Smooth muscle cell (in vitro differentiated cells): ENCODE data around the gene GRM2. TPM values are rescaled to one million over a fixed set of nuclear protein-coding genes. Genes with fewer than 3 reads are reported as not detected.

Experiments used
- DNase-seq: peaks from one replicate; lab custom pipeline; 2025; ENCODE audit not compliant: unreplicated experiment; lab: John Stamatoyannopoulos, UW
- H2AFZ ChIP-seq: fragments of 200-600 bp; sonication (generic); 2 replicates; pipeline ENCODE4 v1.6.0; 2016; ENCODE audit warnings: antibody characterized with exemption, low read depth, mild to moderate bottlenecking
- H3F3A ChIP-seq: fragments of 200-600 bp; sonication (generic); 2 replicates; pipeline ENCODE4 v1.6.0; 2017; ENCODE audit warnings: antibody characterized with exemption, low read depth
- H3K27ac ChIP-seq: fragments of 200-600 bp; sonication (generic); 2 replicates; pipeline ENCODE4 v1.5.1; 2016; ENCODE audit warnings: low read depth, mild to moderate bottlenecking
- H3K27me3 ChIP-seq: fragments of 200-600 bp; sonication (generic); 2 replicates; pipeline ENCODE4 v1.6.1; 2016; ENCODE audit warnings: low read depth, mild to moderate bottlenecking
- H3K36me3 ChIP-seq: fragments of 200-600 bp; sonication (generic); 2 replicates; pipeline ENCODE4 v1.5.1; 2016; ENCODE audit warnings: low read depth
- H3K4me1 ChIP-seq: fragments of 200-600 bp; sonication (generic); 2 replicates; pipeline ENCODE4 v1.5.1; 2016; ENCODE audit warnings: low read depth
- H3K4me2 ChIP-seq: fragments of 200-600 bp; sonication (generic); 2 replicates; pipeline ENCODE4 v1.6.0; 2016; ENCODE audit warnings: mild to moderate bottlenecking
- H3K4me3 ChIP-seq: fragments of 200-600 bp; sonication (generic); 2 replicates; pipeline ENCODE4 v1.5.1; 2016; ENCODE audit warnings: mild to moderate bottlenecking
- H3K79me2 ChIP-seq: fragments of 200-600 bp; sonication (generic); 2 replicates; pipeline ENCODE4 v1.6.0; 2016; ENCODE audit warnings: low read depth, mild to moderate bottlenecking
- H3K9ac ChIP-seq: fragments of 200-600 bp; sonication (generic); 2 replicates; pipeline ENCODE4 v1.6.0; 2016; ENCODE audit warnings: low read depth
- H3K9me3 ChIP-seq: fragments of 200-600 bp; sonication (generic); replicated peaks from 2 replicates; pipeline ENCODE4 v1.5.1; 2016; ENCODE audit warnings: low read depth
- H4K20me1 ChIP-seq: fragments of 200-600 bp; sonication (generic); 2 replicates; pipeline ENCODE4 v1.6.0; 2016; ENCODE audit warnings: low read depth
- WGBS: methylation state at CpG from one replicate; pipeline ENCODE4 v1.1.7; 2016; ENCODE audit warnings: low lambda C conversion rate; 5-methylcytosine and 5-hydroxymethylcytosine counted together
- polyA plus RNA-seq: library from polyadenylated mRNA; unstranded; fragments of >200 nt; fragmentation: Nextera tagmentation; extraction: Ambion mirVana; gene quantifications from 2 replicates; pipeline ENCODE4 v1.2.1, GENCODE V29; 2016
- total RNA-seq: library from RNA; depleted of rRNA; stranded (reverse); fragments of >200 nt; gene quantifications from 2 replicates; pipeline ENCODE4 v1.2.3, GENCODE V29; 2014
- TF ChIP-seq, protein P1 (sequence below): fragments of 200-600 bp; sonication (generic); IDR thresholded peaks from 2 replicates; pipeline ENCODE4 v1.5.1; 2017; ENCODE audit warnings: borderline replicate concordance, mild to moderate bottlenecking, antibody characterized with exemption; ENCODE audit not compliant: insufficient read depth, poor library complexity, severe bottlenecking

The GRM2 gene
- total and polyA plus RNA-seq, 2 experiments from 2014 or later, result 0.63 to 0.65 TPM

DNA sequence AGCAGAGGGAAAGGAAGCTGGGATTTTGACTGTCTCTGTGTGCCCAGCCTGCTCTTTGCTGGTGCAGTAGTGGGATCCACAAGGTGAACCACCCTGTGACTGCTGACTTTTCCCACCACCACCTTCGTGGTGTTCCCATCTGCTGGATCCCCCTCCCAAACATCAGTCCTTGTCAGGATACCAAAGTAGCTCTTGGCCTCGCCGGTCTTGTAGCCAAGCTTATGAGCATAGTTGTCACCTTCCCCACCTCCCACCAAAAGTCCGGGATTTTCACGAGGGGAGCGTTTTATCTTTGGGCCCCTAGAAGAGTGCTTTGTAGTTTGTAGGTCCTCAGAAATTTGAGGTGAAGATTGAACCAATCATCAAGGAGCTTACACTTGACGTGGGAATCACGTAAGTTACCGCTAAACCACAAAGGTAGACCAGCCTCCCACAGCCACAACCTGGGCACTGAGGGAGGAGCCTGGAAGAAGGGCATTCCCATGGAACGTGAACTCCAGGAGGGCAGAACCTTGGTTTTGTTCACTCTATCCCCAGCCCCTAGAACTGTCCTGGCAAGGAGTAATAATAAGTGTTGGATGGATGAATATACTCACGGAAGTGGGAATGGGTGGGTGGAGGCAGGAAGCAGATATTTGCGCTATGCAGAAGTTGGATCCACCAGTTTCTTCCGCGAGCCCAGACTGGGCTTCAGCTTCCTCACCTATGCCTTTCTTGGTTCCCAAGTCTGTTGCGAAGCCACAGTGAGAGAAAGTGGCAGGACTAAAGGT lies 36.6 kb upstream of the GRM2 start:
- TF ChIP-seq, protein P1, sequence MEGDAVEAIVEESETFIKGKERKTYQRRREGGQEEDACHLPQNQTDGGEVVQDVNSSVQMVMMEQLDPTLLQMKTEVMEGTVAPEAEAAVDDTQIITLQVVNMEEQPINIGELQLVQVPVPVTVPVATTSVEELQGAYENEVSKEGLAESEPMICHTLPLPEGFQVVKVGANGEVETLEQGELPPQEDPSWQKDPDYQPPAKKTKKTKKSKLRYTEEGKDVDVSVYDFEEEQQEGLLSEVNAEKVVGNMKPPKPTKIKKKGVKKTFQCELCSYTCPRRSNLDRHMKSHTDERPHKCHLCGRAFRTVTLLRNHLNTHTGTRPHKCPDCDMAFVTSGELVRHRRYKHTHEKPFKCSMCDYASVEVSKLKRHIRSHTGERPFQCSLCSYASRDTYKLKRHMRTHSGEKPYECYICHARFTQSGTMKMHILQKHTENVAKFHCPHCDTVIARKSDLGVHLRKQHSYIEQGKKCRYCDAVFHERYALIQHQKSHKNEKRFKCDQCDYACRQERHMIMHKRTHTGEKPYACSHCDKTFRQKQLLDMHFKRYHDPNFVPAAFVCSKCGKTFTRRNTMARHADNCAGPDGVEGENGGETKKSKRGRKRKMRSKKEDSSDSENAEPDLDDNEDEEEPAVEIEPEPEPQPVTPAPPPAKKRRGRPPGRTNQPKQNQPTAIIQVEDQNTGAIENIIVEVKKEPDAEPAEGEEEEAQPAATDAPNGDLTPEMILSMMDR, result no peak
- no peak for DNase-seq
- Histone ChIP-seq H3K9me3 (no peaks in the 10 kb centered on the region), H3K4me1 (no peaks in the 10 kb centered on the region), H3K27ac (no peak overlapping the region), H2AFZ (no peak overlapping the region), H3K4me2 (peak overlapping the region; percentile 90), H3K4me3 (peak overlapping the region; percentile 90), H4K20me1 (peaks cover 6% of the 10 kb centered on the region), H3K27me3 (no peaks in the 10 kb centered on the region), H3K79me2 (no peaks in the 10 kb centered on the region), H3F3A (peaks cover 4% of the 10 kb centered on the region), H3K36me3 (no peaks in the 10 kb centered on the region), H3K9ac (no peak overlapping the region)
- 91% methylated on average over 15 of the region's 15 CpGs for WGBS

DNA sequence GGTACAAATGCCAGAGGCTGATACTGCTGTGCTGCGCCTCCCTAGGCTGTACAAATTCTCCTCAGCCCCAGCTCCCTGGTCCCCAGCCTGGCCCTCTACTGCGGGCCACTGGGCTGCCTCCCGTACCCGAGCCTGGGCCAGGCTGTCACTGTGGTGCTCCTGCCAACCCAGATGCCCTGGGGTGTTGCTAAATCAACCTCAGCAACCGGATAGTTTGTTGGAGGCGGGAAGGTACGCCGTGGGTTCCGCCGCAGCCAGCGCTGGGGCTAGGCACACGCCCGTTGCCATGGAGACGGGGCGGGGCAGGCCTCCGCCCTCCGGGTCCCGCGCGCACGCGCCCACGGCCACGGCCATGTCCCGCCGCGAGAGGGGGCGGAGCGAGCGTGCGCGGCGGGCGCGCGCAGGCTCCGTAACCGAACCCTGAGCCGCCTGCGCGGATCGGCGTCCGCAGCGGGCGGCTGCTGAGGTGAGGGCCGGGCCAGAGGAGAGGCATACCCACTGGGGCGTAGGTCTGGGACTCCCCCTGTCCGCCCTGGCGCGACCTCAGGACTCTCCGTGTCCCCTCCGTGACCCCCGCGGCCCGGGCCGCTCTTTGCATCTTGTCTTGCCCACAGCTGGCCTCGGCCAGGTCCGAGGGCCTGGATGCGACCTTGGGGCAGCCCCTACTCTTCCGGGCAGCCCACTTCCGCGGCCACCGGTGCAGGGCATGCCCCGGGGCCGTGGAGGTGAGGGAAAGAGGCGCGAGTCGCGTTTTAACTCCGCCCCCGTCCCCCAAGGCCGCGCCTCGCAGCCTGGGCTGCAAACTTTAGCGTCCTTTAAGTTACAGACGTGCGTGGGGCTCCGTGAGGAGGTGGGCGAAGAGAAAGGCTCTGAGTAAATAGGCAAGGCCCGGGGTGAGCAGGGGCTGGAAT lies 35.8 kb upstream of the GRM2 start, which contains the start of gene TEX264:
Gene TEX264 (plus strand): TSS at position 430 of the 911 bp plus-strand sequence. CDS start 3,053 bp downstream, outside the sequence.
- peak within 1 kb of the TSS; percentile 78 for H2AFZ ChIP-seq
- peak within 1 kb of the TSS; percentile 90 for H3K4me2 ChIP-seq
- no peaks in the 10 kb centered on the region for H3K79me2 ChIP-seq
- H3K4me1 ChIP-seq, result no peaks in the 10 kb centered on the region
- H3K9me3 ChIP-seq, result no peaks in the 10 kb centered on the region
- H3F3A ChIP-seq, result peaks cover 4% of the 10 kb centered on the region
- H3K27me3 ChIP-seq, result no peaks in the 10 kb centered on the region
- peak; percentile 51 for DNase-seq
- TF ChIP-seq, protein P1, result no peak
- H3K9ac ChIP-seq, result peak within 1 kb of the TSS; percentile 67
- peaks cover 15% of the 10 kb centered on the region for H4K20me1 ChIP-seq
- no peaks in the 10 kb centered on the region for H3K36me3 ChIP-seq
- peak within 1 kb of the TSS; percentile 38 for H3K27ac ChIP-seq
- WGBS, result 3% methylated on average over 70 of the region's 81 CpGs
- H3K4me3 ChIP-seq, result peak within 1 kb of the TSS; percentile 90

DNA sequence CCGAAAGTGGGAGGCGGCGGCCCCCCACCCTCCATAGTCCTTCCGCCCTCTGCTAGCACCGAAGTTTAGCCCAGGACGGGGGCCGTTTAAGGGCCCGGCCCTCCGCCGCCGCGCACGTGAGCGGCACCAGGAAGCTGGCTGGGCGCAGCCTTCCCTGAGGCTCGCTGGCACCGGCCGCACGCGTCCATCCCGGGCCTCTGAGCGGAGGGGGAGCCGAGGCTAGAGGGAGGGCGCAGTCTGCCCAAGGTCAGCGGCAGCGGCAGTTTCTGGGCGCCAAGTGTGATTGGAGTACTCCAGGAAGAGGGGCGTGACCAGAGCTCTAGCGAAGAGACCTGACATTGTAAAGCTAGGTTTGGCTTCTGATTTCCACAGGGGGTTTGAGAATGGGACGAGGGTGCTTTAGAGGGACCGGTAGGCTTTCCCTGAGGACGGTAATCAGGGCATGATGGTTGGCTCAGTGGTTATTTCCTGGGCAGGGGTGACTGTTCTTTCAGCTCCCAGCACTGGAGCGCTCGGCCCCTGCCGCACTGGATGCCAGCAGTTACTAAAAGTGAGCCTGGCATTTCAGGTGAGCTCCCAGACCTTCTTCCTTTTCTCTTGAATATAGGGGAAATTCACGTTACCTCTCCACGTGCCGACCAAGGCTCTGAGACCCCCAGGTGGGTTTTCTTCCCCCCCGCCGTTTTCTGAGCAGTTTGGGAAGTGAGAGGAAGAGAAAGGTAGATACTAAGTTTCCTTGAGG lies 35.0 kb upstream of the GRM2 start:
- Histone ChIP-seq H3K4me3 (peak overlapping the region; percentile 90), H3K4me1 (no peaks in the 10 kb centered on the region), H2AFZ (peak overlapping the region; percentile 78), H3K79me2 (no peaks in the 10 kb centered on the region), H3K9me3 (no peaks in the 10 kb centered on the region), H3K4me2 (peak overlapping the region; percentile 90), H3K27me3 (no peaks in the 10 kb centered on the region), H4K20me1 (peaks cover 17% of the 10 kb centered on the region), H3K36me3 (no peaks in the 10 kb centered on the region), H3K27ac (no peak overlapping the region), H3K9ac (peak overlapping the region; percentile 67), H3F3A (peaks cover 4% of the 10 kb centered on the region)
- TF ChIP-seq, protein P1, result no peak
- 13% methylated on average over 40 of the region's 40 CpGs for WGBS
- peak; percentile 37 for DNase-seq
